Stimulated activated CD4-positive, alpha-beta T cell treated with anti-CD3 and anti-CD28 coated beads, Interleukin-15, amount 100 ng/mL, for 24 hours (primary cell): ENCODE measurements around the gene SLC37A4.
"Not testable (repeated sequence)": the region's sequence is repeated elsewhere in the genome, so short reads cannot be mapped to it uniquely, and the experiment has no call there.

Experiments
- DNase-seq: peaks from one replicate; pipeline ENCODE4 v3.0.0-alpha.2; 2020

SLC37A4 gene

DNA sequence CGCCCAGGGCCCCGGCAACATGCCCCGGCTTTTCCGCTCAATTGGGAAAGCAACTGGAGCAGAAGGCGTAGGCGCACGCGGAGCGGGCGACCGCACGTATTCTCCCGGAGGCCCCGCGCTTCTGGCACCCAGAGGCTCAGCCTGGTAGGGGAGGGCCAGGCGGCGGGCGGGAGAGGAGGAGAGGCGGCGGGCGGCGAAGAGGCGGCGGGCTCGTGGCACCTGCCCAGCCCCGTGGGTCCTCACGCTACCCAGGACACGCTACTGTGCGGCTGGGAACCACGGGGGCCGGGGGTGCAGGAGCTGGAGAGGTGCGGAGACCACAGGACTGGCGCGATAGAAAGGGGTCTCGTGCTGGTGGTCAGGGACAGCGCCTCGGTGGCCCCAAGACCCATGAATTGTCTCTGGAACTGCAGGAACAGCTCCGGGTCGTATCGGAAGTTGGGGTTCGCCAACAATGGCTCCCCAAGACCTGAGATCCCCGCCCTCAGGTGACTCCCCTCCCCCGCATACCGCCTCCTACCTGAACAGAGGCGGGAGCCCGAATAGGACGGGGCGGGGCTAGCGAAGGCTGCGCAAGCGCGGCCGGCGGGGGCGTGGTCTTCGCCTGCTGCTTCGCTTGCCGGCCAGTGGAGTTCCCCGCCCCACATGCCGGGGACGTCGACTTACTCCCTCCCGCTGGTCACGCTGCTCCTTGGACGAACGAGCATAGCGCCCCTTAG is at the start of gene SLC37A4:
SLC37A4 (minus strand) TSS at position 549 of the 719 bp plus-strand sequence.
- DNase-seq = peak; percentile 99

DNA sequence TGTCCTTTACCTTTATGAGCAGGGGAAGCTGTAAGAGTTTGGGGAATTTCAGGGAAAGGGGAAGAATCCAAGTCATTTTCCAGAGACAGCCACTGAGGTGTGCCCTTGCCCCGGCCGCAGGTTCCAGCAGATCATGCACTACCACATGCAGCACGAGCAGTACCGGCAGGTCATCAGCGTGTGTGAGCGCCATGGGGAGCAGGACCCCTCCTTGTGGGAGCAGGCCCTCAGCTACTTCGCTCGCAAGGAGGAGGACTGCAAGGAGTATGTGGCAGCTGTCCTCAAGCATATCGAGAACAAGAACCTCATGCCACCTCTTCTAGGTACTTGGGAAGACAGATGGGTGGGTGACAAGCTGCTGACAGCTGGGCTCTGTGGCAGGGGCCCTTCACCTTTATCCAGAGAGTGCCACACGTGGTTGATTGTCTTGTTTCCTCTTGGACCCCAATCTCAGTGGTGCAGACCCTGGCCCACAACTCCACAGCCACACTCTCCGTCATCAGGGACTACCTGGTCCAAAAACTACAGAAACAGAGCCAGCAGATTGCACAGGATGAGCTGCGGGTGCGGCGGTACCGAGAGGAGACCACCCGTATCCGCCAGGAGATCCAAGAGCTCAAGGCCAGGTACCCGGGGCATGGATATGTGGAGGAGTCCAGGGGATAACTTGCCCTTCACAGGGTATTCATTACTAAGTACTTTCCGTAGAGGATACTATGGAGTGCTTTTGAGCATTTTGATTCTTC is 48.2 kb upstream of the SLC37A4 start:
- DNase-seq = no peak

DNA sequence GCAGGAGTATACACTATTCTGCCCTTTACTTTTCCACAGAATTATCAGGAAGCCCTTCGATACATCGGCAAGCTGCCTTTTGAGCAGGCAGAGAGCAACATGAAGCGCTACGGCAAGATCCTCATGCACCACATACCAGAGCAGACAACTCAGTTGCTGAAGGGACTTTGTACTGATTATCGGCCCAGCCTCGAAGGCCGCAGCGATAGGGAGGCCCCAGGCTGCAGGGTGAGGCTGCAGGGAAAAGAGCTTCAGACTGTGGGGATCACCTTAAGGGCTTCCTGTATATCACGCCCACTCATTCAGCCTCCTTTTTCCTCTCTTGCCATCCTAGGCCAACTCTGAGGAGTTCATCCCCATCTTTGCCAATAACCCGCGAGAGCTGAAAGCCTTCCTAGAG is 47.2 kb upstream of the SLC37A4 start:
- DNase-seq = no peak

DNA sequence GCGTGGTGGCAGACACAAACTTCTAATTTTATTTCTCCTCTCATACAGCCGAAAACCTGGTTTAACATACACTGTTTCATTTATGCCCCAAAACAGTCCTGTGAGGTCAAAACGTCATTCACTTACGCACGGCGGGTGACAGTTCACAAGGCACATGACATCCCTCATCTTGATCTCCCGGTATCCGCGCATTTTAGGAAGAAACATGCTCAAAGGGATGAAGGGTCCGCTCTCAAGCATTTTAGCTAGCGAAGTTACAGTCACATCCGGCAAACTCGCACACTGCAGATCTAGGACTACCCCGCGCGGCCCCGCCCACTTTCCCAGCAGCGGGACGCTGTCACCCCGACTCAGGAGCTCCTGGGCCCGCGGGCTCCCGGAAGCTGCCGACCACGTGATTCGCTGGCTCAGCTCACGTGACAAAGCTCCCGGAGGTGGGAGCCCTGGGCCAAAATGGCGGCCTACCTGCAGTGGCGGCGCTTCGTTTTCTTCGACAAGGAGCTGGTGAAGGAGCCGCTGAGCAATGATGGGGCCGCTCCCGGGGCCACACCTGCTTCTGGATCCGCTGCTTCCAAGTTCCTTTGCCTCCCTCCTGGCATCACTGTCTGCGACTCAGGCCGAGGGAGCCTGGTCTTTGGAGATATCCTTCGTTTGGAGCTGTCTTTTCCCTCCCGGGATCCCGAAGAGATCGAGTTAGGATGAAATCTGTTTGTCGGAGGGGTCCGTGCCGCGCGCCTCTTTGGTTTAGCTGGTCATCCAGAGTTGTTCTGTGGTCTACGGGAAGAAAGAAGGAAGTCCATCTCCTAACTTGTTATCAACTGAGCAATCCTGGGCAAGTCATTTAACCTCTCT is 36.9 kb upstream of the SLC37A4 start, which contains the start of gene VPS11:
VPS11 (plus strand) TSS at position 448 of the 852 bp plus-strand sequence; CDS start at position 454, 6 bp downstream.
- peak; percentile 99 for DNase-seq

DNA sequence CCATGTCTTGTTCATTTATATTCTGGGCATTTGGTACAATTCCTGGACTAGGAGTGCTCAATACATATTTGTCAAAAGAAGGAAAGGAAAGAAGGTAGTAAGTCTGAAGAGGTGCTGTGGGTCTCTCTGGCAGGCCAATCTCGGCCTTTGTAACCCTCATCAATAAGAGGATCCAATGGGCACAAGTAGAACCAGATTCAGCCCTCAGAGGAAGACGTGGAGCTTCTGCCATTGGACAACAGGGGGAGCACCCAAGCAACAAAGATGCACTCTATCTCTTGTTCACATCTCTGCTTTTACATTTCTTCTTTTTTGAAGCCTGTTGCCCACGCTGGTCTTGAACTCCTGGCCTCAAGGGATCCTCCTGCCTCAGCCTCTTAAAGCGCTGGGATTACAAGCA is 34.7 kb upstream of the SLC37A4 start:
- peak; percentile 52 for DNase-seq

DNA sequence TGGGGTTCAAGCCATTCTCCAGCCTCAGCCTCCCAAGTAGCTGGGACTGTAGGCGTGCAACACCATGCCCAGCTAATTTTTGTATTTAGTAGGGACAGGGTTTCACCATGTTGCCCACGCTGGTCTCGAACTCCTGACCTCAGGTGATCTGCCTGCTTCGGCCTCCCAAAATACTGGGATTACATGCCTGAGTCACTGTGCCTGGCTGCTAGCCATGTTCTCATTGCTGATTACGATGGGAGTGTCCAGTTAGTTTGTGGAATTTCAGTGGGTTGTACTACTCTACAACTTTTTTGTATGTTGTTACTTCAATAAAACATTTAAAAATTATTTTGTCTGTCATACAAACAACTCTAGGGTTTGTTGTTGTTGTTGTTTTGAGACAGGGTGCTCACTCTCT is 32.1 kb upstream of the SLC37A4 start:
- no peak for DNase-seq

DNA sequence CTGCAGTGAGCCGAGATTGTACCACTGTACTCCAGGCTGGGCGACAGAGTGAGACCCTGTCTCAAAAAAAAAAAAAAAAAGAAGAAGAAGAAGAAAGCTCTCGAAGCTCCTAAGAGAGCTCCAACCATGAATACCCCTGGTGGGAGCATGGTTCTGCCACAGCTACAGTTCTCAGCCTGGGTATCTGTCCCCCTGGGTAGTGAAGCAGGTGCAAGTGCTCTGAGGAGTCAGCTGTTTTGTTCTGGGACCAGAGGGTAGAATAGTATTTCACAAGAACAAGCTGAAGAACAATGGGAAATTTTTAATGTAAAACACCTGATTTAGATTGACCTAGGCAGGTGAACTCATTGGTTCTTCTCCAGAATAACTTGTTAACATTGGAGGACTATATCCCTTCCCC is 30.6 kb upstream of the SLC37A4 start:
- no peak for DNase-seq

DNA sequence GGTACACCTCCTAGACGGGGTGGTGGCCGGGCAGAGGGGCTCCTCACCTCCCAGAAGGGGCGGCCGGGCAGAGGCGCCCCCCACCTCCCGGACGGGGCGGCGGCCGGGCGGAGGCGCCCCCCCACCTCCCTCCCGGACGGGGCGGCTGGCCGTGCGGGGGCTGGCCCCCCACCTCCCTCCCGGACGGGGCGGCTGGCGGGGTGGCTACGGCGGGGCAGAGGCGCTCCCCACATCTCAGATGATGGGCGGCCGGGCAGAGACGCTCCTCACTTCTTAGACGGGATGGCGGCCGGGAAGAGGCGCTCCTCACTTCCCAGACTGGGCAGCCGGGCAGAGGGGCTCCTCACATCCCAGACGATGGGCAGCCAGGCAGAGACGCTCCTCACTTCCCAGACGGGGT is 28.5 kb upstream of the SLC37A4 start:
- not testable (repeated sequence) for DNase-seq

DNA sequence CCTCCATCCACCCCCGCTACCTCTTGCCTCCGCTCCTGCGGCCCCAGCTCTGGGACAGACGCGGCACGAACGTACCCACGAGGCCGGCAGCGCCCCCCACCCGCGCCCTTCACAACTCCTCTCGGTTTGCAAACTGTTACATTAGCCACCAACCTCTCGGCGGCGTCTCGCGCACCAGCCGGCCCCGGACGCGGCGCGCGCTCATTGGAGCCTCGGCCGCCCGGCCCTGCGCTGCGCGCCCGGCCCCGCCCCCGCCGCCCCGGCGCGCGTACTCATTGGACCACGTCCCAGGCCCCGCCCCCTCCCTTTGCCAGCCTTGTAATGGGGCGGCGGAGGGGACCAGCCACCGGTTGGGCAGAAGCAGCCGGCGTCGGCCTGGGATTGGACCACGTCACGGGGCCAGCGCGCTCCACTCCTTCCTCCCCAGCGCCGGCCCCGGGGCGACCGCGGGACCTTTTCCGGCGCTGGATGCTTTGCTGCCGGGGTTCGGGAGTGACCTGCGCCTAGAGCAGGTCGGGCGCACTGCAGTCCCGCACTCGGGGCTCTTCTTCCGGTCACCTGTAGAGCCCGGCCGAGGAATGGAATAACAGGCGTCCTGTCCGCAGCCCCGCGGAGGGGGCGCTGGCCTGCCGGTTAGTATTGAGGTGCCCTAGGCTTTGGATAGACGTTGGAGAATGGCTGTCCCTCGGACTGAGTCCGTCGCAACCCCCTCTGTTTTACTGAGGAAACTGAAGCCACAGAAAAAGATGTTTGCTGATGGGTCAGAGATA is 26.5 kb upstream of the SLC37A4 start, which contains the start of gene HYOU1:
HYOU1 (minus strand) TSS at position 206 of the 770 bp plus-strand sequence. CDS start 1,045 bp downstream, outside the sequence.
- peak; percentile 100 for DNase-seq

DNA sequence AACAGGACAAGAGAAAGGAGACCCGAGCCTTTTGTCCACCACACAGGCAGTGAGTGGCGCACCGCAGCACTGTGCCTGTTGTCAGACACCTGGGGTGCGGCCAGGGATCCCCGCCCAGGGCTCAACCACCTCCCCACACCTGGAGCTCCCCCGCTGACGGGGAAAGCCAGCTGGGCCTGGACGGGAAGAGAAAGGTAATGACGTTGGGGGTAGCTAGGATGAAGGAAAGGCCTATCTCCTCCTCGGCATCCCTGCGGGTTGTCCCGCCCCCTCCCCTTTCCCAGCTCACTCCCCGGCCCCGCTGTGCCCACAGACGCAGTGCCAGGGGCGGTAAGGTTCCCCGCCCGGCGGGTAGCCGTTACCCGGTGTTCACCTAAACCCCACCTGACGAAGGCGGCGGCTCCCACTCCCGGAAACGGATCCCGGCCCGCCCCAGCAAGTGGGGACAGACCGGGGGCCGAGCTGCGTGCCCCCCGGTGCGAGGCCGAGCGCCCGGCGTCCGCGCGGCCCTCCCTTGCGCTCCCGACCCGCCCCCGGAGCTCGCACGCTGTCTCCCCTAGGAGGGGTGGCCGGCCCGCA is 25.8 kb upstream of the SLC37A4 start:
- peak; percentile 58 for DNase-seq

DNA sequence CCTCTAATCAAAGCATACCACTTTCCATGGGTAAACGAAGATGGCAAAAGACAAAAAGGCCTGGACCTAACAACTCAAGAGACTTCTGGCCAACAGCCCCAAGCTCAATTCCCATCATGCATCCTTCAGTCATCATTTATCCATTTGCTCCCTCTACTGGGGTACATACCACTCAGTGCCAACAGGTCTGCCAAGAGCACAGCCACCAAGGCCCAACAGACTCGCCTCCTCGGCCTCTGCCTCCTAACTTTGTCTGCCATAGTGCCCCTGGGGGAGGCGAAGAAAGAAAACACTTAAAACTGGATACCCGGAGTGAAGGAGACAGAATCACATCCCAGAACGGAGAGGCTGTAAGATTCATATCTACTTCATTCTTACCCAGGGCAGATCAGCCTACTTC is 25.2 kb upstream of the SLC37A4 start:
- peak; percentile 31 for DNase-seq

DNA sequence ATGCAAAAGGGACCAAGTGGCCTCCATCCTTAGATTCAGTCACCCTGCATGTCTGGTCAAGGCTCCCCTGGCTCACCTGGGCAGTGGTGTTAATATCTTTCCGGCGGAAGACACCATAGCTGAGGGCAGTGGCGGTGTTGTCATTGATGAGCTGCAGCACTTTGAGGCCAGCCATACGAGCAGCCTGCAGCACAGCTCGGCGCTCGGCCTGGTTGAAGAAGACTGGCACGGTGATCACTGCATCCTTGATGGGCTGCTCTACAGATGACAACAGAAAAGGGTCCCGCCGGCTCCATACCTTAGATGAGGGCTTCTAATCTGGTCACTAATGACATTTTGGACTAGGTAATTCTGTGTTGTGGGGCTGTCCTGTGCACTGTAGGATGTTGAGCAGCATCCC is 23.7 kb upstream of the SLC37A4 start:
- DNase-seq = no peak

DNA sequence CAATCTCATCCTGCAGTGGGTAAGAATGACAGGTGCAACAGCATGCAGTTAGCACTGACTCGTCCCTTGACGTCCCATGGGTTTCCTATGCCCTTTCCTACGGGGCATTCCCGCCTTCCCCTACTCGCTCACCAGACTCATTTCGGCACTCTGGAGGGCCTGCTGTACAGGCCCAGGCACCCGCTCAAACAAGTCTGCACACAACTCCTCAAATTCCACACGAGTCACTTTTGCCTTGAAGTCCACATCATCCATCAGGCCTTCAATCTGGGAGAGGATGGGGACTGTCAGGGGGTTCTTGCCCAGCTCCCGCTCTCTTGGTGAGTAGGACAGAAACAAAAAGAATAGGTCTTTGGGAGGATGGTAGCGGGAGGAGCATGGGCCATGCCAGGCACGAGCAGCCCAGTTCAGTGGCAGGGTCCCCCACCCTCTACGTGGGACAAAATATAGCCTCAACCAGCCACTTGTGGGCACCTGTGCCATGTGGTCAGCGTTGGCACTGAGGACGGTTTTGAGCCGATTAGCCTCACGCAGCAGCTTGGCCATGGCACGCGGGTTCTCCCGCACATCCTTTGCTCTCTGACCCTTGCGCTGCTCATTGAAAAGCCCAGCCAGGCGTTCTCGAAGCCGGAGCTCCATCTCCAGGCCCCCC is 21.6 kb upstream of the SLC37A4 start:
- no peak for DNase-seq

DNA sequence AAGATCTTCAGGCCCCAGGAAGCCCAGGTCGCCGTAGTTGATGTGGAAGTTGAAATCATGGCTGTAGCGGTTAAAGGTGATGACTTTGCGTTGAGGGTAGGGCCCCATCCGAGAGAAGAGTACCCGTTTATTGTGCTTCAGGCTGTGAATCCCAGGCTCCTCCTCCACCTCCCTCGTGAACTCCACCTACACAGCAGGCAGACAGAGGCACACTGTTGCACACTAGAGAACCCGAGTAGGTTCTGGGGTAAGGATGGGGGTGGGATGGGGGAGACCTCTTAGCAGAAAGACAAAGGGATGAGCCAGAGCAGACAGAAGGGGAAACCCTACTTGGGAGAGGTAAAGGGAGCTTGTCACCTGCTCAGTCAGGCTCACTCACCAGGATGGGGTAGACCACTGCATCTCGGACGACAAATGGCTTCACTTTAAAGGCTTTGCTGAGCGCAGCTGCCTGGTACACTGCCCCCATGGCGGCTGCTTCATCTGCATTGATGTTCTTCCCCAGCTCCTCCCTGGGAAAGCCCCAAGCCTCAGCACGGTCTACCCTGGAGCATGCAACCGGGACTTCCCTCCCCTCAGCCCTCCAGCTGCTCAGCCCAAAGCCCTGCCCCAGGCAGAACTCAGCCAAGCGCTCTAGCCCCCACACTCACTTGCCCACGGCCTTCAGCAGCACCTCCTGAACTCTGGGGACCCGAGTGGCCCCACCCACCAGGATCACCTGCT is 20.9 kb upstream of the SLC37A4 start:
- peak; percentile 41 for DNase-seq

DNA sequence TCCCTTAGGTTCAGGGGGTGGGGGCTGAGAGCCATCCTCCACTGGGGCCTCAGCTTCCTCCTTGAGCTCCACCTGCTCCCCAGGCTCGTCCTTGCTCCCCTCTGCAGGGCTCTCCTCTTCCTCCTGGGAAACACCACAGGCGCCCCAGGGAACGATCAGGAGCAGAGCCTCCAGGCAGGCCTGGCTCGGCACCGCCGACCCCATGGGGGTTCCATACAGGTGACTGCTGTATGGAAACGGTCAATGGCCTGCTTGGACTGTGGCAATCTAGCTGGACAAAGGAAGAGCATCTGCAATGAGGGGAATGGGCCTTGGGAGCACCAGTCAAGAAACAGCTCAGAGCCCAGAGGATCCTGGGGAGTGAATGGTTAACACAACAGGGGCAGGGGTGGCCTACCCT is 18.4 kb upstream of the SLC37A4 start:
- DNase-seq = no peak

DNA sequence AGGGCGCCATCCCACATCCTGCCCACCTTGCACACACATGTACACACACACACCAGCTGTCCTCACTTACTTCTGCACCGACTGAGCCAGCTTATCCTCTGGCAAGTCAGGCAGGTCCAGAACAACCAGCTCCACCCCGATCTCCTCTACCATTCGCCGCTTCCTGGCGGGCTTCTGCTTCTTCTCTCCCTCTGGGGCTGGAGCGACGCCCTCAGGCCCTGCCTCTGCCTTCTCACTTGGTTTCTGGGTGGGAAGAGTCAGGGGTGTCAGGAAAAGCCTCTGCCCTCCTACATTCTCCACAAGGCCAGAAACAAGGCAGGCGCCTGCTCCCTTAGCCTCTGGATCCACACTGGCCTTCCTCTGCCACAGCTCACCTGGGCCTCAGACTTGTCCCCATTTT is 18.0 kb upstream of the SLC37A4 start:
- no peak for DNase-seq

DNA sequence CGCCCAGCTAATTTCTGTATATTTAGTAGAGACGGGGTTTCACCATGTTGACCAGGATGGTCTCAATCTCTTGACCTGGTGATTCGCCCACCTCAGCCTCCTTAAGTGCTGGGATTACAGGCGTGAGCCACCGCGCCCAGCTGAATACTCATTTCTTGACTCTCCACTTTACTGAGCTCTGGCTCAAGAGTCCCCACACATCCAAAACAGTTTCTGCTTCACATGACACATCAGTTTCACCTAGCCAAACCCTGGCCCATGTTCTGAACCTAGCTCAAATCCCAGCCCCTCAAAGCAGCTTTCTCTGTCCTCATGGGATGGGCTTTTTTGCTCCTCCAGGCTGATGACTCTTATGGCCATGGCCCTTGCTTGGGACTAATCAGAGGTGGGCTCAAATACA is 16.5 kb upstream of the SLC37A4 start:
- no peak for DNase-seq

DNA sequence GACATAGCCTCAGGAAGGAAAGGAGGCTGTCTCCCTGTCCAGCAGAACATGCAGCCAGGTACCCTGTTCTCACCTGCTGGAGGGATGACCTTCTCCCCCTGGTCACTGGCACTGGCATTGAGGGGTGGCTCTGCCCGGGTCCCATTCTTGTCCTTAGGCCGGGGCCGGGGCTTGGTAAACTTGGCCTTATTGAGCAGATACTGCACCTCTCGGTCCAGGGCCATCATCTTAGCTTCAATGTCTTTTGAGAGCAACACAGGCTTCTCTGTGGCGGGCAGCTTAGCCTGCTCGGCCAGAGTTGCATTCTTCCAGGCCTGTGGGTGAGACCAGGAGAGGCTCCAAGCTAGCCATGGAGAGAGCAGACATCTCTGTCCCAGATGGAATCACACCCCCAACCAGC is 15.8 kb upstream of the SLC37A4 start:
- DNase-seq = no peak

DNA sequence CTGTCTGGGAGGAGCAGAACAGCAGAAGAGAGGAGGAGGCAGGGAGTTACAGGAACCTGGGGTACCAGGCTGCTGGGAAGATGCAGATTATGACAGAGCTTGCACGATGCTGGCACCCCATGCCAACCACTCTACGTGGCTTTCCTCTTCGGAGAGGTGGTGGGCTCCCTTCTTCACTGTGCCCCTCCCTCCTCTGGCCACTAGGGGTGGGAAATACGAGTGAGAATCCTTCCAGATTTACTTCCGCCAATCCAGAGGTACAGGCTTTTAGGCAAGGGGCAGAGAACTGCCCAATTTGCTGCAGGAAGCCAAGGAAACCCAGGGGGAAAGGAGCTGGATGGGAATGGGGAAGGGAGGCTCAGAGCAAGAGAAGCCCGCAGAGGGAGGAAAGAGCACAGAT is 14.0 kb upstream of the SLC37A4 start:
- no peak for DNase-seq

DNA sequence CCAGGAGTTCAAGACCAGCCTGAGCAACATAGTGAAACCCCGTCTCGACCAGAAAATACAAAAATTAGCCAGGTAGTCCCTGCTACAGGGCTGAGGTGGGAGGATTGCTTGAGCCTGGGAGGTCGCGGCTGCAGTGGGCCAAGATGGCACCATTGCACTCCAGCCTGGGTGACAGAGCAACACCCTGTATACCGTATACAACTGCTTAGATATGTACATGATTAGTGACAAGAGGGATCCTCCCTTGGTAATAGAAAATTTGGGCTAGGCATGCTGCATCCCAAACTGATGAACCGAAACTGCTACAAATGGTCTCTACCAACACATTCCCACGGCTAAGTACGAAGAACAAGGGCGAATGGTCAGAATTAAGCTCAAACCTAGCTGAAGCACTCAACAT is 12.2 kb upstream of the SLC37A4 start:
- DNase-seq = no peak
